Peyer's patch (tissue), 4 donors: ENCODE data around the gene C11orf68.
"Not testable (repeated sequence)": the region's sequence is repeated elsewhere in the genome, so short reads cannot be mapped to it uniquely, and the experiment has no call there.

ENCODE experiments used
- CTCF ChIP-seq, 6 experiments: fragments of 450-650 bp in 4 of 6; fragments of 200-600 bp in 2 of 6; sonication (generic) in 1 of 6; IDR thresholded peaks; one replicate each; pipeline ENCODE4 v1.5.1; 2017 to 2019; ENCODE audit warnings: antibody characterized with exemption in 6 of 6, mild to moderate bottlenecking in 3 of 6, moderate library complexity in 1 of 6
- POLR2A ChIP-seq, 2 donors: fragments of 450-650 bp; IDR thresholded peaks; one replicate each; pipeline ENCODE4 v1.5.1; 2017; ENCODE audit warnings: antibody characterized with exemption in 2 of 2, mild to moderate bottlenecking in 2 of 2, moderate library complexity in 2 of 2

GRCh38 chr11:65892137-65892540 is 26.7 kb downstream of the C11orf68 start:
- not testable (repeated sequence) for TF ChIP-seq CTCF, POLR2A (IDR thresholded peaks at IDR 0.05)
